Suprapubic skin (tissue), 4 donors: ENCODE data around the gene TRIM2. TPM values are rescaled to one million over a fixed set of nuclear protein-coding genes. Genes with fewer than 3 reads are reported as not detected.

Experiments
- DNase-seq, 2 donors: peaks; one replicate each; pipeline ENCODE4 v3.0.0-alpha.2; 2019; ENCODE audit warnings: low spot score in 2 of 2
- H3K27ac ChIP-seq: fragments of 200-600 bp; sonication (generic); one replicate; pipeline ENCODE4 v1.5.1; 2019
- H3K27me3 ChIP-seq: fragments of 200-600 bp; sonication (generic); one replicate; pipeline ENCODE4 v1.5.1; 2019
- H3K36me3 ChIP-seq: fragments of 200-600 bp; sonication (generic); one replicate; pipeline ENCODE4 v1.5.1; 2019
- H3K4me1 ChIP-seq: fragments of 200-600 bp; sonication (generic); one replicate; pipeline ENCODE4 v1.5.1; 2019
- H3K4me3 ChIP-seq: fragments of 200-600 bp; sonication (generic); one replicate; pipeline ENCODE4 v1.5.1; 2019; ENCODE audit warnings: mild to moderate bottlenecking
- H3K9me3 ChIP-seq: fragments of 200-600 bp; sonication (generic); one replicate; pipeline ENCODE4 v1.5.1; 2019
- CTCF ChIP-seq, 2 donors: fragments of 200-600 bp in 1 of 2; fragments of 450-650 bp in 1 of 2; sonication (generic) in 1 of 2; IDR thresholded peaks; one replicate each; pipeline ENCODE4 v1.5.1; 2016 to 2019; ENCODE audit warnings: antibody characterized with exemption in 2 of 2, mild to moderate bottlenecking in 1 of 2, moderate library complexity in 1 of 2
- EP300 ChIP-seq: sonication (generic); formaldehyde crosslinking; IDR thresholded peaks from one replicate; pipeline ENCODE4 v1.6.1; 2017; ENCODE audit warnings: antibody characterized with exemption
- POLR2A ChIP-seq, 2 donors: fragments of 450-650 bp; IDR thresholded peaks; one replicate each; pipeline ENCODE4 v1.6.1; 2017; ENCODE audit warnings: antibody characterized with exemption in 2 of 2, mild to moderate bottlenecking in 2 of 2, moderate library complexity in 2 of 2
- POLR2AphosphoS5 ChIP-seq, 3 donors: sonication (generic); formaldehyde crosslinking; IDR thresholded peaks; one replicate each; pipeline ENCODE4 v1.6.1; 2017; ENCODE audit warnings: antibody characterized with exemption in 3 of 3
- WGBS: methylation state at CpG from one replicate; pipeline ENCODE4 v1.1.5; 2018; 5-methylcytosine and 5-hydroxymethylcytosine counted together
- total RNA-seq, 4 donors: library from RNA; depleted of rRNA; stranded (reverse); fragments of >200 nt; gene quantifications; one replicate each; pipeline ENCODE4 v1.1.0, GENCODE V29; 2016

TRIM2 gene
- total RNA-seq, 4 donors from 2014 or later = 17.3 to 45.1 (median 37.5) TPM

- Histone ChIP-seq H3K9me3 (no peaks in the 10 kb centered on the region), H3K4me1 (no peaks in the 10 kb centered on the region)
Measured at GRCh38 chr4:153314915-153315314, 110.7 kb downstream of the TRIM2 start.

GRCh38 chr4:153318696-153319320 lies 114.6 kb downstream of the TRIM2 start:
- no peak overlapping the region for H3K27ac ChIP-seq
- H3K4me3 ChIP-seq = no peak overlapping the region
- 75% methylated on average over 2 of the region's 2 CpGs for WGBS
- no peaks in the 10 kb centered on the region for H3K9me3 ChIP-seq
- TF ChIP-seq CTCF (IDR thresholded peaks at IDR 0.05) (peak; percentile 33 to 54), POLR2AphosphoS5 (IDR thresholded peaks at IDR 0.05) (no peak)
- H3K27me3 ChIP-seq = no peaks in the 10 kb centered on the region
- peaks cover 13% of the 10 kb centered on the region for H3K36me3 ChIP-seq
- no peak for DNase-seq
- H3K4me1 ChIP-seq = no peaks in the 10 kb centered on the region

More at GRCh38 chr4:153314915-153315314, 110.7 kb downstream of the TRIM2 start:
- H3K4me3 ChIP-seq = no peak overlapping the region
- H3K27ac ChIP-seq = no peak overlapping the region
- no peak for TF ChIP-seq POLR2AphosphoS5 (IDR thresholded peaks at IDR 0.05)
- TF ChIP-seq POLR2A (IDR thresholded peaks at IDR 0.05) = no peak
- no peak for TF ChIP-seq CTCF (IDR thresholded peaks at IDR 0.05)
- TF ChIP-seq EP300 = no peak
- WGBS = 89% methylated on average over 1 of the region's 1 CpG
- H3K27me3 ChIP-seq = no peaks in the 10 kb centered on the region
- no peak for DNase-seq
- peaks cover 6% of the 10 kb centered on the region for H3K36me3 ChIP-seq

- TF ChIP-seq CTCF (IDR thresholded peaks at IDR 0.05) = no peak
- TF ChIP-seq EP300 = no peak
- no peak for TF ChIP-seq POLR2A (IDR thresholded peaks at IDR 0.05)
- no peak for TF ChIP-seq POLR2AphosphoS5 (IDR thresholded peaks at IDR 0.05)
- no peak for DNase-seq
- Histone ChIP-seq H3K9me3 (no peaks in the 10 kb centered on the region), H3K4me1 (no peaks in the 10 kb centered on the region), H3K4me3 (no peak overlapping the region), H3K27ac (no peak overlapping the region), H3K36me3 (peaks cover 13% of the 10 kb centered on the region), H3K27me3 (no peaks in the 10 kb centered on the region)
- WGBS = 80% methylated on average over 6 of the region's 6 CpGs
Measured at GRCh38 chr4:153322791-153323190, 118.5 kb downstream of the TRIM2 start.

DNA sequence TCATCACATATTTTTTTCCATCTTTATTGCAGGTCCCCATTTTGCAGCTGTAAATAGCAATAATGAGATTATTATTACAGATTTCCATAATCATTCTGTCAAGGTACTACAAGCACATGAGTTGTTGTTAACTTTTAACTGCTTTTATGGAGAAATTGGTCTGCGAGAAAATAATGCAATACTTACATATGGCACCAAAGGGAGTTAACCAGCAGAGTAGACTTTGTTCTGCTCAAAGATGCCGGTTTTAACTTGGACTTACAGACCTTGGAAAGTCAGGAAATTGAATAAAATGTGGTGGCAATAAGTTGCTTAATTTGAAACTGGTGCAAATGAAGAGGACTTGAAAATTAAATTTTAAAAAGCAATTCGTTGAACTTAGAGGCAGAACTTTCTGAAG lies 119.8 kb downstream of the TRIM2 start:
- peaks cover 13% of the 10 kb centered on the region for H3K36me3 ChIP-seq

GRCh38 chr4:153325558-153325957 lies 121.3 kb downstream of the TRIM2 start:
- Histone ChIP-seq H3K27me3 (no peaks in the 10 kb centered on the region), H3K4me1 (no peaks in the 10 kb centered on the region), H3K27ac (no peak overlapping the region), H3K36me3 (peaks cover 12% of the 10 kb centered on the region), H3K4me3 (no peak overlapping the region), H3K9me3 (no peaks in the 10 kb centered on the region)
- TF ChIP-seq EP300 = no peak
- no peak for TF ChIP-seq POLR2A (IDR thresholded peaks at IDR 0.05)
- no peak for TF ChIP-seq POLR2AphosphoS5 (IDR thresholded peaks at IDR 0.05)
- TF ChIP-seq CTCF (IDR thresholded peaks at IDR 0.05) = no peak
- 56% methylated on average over 2 of the region's 2 CpGs for WGBS
- no peak for DNase-seq

More for the DNA sequence above, 119.8 kb downstream of the TRIM2 start:
- Histone ChIP-seq H3K9me3 (no peaks in the 10 kb centered on the region), H3K27me3 (no peaks in the 10 kb centered on the region), H3K4me3 (no peak overlapping the region), H3K4me1 (no peaks in the 10 kb centered on the region), H3K27ac (no peak overlapping the region)
- 76% methylated on average over 3 of the region's 3 CpGs for WGBS
- no peak for DNase-seq
- TF ChIP-seq POLR2A (IDR thresholded peaks at IDR 0.05) = no peak
- TF ChIP-seq POLR2AphosphoS5 (IDR thresholded peaks at IDR 0.05) = no peak
- no peak for TF ChIP-seq CTCF (IDR thresholded peaks at IDR 0.05)
- no peak for TF ChIP-seq EP300
